ENCODE results near the gene LANCL1.

LANCL1 gene

DNA sequence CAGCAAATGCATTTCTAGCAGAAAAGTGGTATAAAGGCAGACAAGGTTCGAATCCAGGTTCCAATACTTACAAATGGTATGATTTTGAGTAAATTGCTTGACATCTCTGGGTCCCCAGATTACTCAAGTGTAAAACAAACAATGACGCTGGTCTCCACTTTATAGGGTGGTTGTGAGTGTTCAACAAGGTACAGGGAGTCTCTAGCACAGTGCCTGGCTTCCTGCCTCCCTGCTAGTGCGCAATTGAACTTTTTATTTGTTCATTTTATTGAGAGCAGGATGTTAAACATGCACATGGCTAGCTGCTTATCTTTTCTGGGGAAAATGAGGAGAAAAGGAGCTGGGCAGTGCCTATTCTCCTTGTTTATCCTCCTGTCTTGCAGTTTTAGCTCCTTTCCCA, 86.7 kb downstream of the LANCL1 start:
- DNase-seq (ENCODE audit: low spot score), result no peak

DNA sequence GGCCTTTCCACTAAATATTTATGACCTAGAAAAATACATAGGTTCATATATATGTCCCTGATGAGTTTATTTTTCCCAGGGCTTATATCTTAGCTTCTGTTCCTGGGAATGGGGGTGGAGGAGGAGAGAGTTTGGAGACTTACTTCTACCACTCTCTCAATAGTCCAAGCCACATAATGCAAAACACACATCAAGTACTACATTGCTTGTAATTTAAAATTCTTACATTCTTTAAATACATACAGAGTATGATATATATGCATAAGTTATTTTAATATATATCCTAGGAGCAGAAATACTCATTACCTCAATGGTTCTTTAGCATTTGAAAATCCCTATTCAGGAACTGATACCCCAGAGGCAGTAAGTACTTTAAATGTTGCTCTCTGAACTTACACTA, 88.4 kb downstream of the LANCL1 start:
- DNase-seq (ENCODE audit: low spot score), result no peak

DNA sequence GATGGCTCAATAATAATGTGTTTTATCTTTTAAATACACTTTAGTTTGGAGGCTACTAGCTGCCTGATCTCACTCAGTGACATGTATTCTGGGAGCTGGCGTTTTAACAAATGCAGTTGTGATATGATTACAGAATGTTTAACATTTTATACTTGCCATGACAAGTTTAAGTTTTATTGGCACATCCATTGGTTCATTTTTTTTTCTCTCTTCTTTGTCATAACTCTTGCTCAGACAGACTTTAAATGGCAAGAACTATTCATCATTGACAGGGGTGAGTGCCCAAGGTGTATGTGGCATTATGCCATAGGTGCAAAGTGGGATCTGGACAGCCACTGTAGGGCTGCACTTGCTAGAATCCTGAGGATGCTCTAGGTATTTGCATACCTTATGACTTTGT, 89.5 kb downstream of the LANCL1 start:
- DNase-seq (ENCODE audit: low spot score), result no peak

Measured in germinal center (tissue), 1 donor.